CD4-positive, CD25-positive, alpha-beta regulatory T cell (primary cell): ENCODE measurements around the gene PIK3CG. TPM values are rescaled to one million over a fixed set of nuclear protein-coding genes. Genes with fewer than 3 reads are reported as not detected.
"Not testable (repeated sequence)": the region's sequence is repeated elsewhere in the genome, so short reads cannot be mapped to it uniquely, and the experiment has no call there.

Source experiments
- ATAC-seq, 2 donors: fragments of 150-1000 bp; cut with Tn5 transposase; one replicate each; pipeline ENCODE4 v1.10.0; 2021; ENCODE audit warnings: low read depth in 2 of 2, moderate number of reproducible peaks in 2 of 2, moderate library complexity in 1 of 2
- DNase-seq, 3 donors: peaks; one replicate each; pipeline versions ENCODE4 v3.0.0 to v3.0.0-alpha.2; 2012 to 2022; ENCODE audit warnings: mixed read lengths in 1 of 3
- H3K27ac ChIP-seq: one replicate; pipeline ENCODE4 v1.7.0; 2013; ENCODE audit warnings: mild to moderate bottlenecking, low read length; ENCODE audit not compliant: insufficient read depth, poor library complexity, severe bottlenecking
- H3K27me3 ChIP-seq: one replicate; pipeline ENCODE4 v1.7.0; 2013; ENCODE audit warnings: low read length; ENCODE audit not compliant: control insufficient read depth, insufficient read depth
- H3K36me3 ChIP-seq: one replicate; pipeline ENCODE4 v1.7.0; 2013; ENCODE audit warnings: mild to moderate bottlenecking, low read length, moderate library complexity; ENCODE audit not compliant: control insufficient read depth, insufficient read depth
- H3K4me1 ChIP-seq: 2 replicates; pipeline ENCODE4 v1.7.0; 2013; ENCODE audit warnings: mild to moderate bottlenecking, low read length; ENCODE audit not compliant: insufficient read depth, control insufficient read depth, poor library complexity, severe bottlenecking
- H3K4me3 ChIP-seq: one replicate; pipeline ENCODE4 v1.7.0; 2013; ENCODE audit warnings: low read depth, mild to moderate bottlenecking, low read length, moderate library complexity
- H3K9me3 ChIP-seq, 2 experiments: 1 replicate in 1 of 2; 2 replicates in 1 of 2; pipeline ENCODE4 v1.7.0; 2013; ENCODE audit warnings: low read length in 2 of 2, mild to moderate bottlenecking in 1 of 2, moderate library complexity in 1 of 2; ENCODE audit not compliant: control insufficient read depth in 2 of 2
- H3K27ac Mint-ChIP-seq, 3 donors: one replicate each; pipeline ENCODE4 v1.8.0; 2020 to 2022; ENCODE audit warnings: mild to moderate bottlenecking in 3 of 3, mixed read lengths in 3 of 3, moderate library complexity in 2 of 3
- H3K27me3 Mint-ChIP-seq: one replicate; pipeline ENCODE4 v1.8.0; 2022; ENCODE audit warnings: mild to moderate bottlenecking, mixed read lengths
- H3K36me3 Mint-ChIP-seq: one replicate; pipeline ENCODE4 v1.8.0; 2020; ENCODE audit warnings: mixed read lengths
- H3K4me1 Mint-ChIP-seq, 4 donors: one replicate each; pipeline ENCODE4 v1.8.0; 2020 to 2022; ENCODE audit warnings: mixed read lengths in 4 of 4, mild to moderate bottlenecking in 1 of 4
- H3K4me3 Mint-ChIP-seq, 4 donors: one replicate each; pipeline ENCODE4 v1.8.0; 2020 to 2022; ENCODE audit warnings: mild to moderate bottlenecking in 4 of 4, mixed read lengths in 4 of 4, moderate library complexity in 3 of 4
- H3K9me3 Mint-ChIP-seq, 7 donors: one replicate each; pipeline ENCODE4 v1.8.0; 2020 to 2022; ENCODE audit warnings: mixed read lengths in 7 of 7, mild to moderate bottlenecking in 3 of 7, moderate library complexity in 2 of 7
- polyA plus RNA-seq, 4 donors: library from polyadenylated mRNA; unstranded; fragments of 300-500 nt; fragmentation: Illumina TruSeq; gene quantifications; one replicate each; pipeline ENCODE4 v1.2.3, GENCODE V29; 2021
- total RNA-seq: library from RNA; stranded (reverse); gene quantifications from one replicate; pipeline ENCODE4 v1.2.3, GENCODE V29; 2022

Gene PIK3CG
- total and polyA plus RNA-seq, 5 donors from 2014 or later: 16.8 to 35.4 (median 20.9) TPM

DNA sequence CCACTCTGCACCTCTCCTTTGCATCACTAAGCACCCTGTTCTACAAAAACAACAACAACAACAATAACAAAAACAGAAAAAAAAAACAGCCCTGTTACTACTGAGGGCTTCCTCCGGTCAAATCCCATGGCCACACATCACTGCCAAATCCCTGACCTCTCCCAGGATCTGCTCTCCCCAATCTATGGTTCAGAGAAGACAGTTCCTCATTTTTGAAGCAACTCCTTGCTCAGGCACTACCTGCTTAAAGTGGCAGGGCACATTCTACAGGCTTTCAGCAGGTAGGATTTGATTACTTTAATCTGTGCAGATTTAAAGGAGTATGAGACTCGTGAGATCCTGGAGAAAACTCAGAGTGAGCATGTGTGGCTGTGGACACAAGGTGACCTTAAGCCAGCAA, 46.9 kb downstream of the PIK3CG start:
- Mint-ChIP-seq H3K4me3 (no peak overlapping the region), H3K27me3 (no peaks in the 10 kb centered on the region), H3K4me1 (no peaks in the 10 kb centered on the region), H3K36me3 (peaks cover 34% of the 10 kb centered on the region), H3K9me3 (peaks cover 0 to 7% (median 0%) of the 10 kb centered on the region in 7 donors), H3K27ac (peak overlapping the region in 1 of 3 donors; percentile 4)
- Histone ChIP-seq H3K36me3 (peaks cover 12% of the 10 kb centered on the region), H3K4me3 (no peak overlapping the region), H3K9me3 (no peaks in the 10 kb centered on the region), H3K4me1 (no peaks in the 10 kb centered on the region), H3K27ac (no peak overlapping the region), H3K27me3 (no peaks in the 10 kb centered on the region)
- DNase-seq (no peak), ATAC-seq (no peak)

DNA sequence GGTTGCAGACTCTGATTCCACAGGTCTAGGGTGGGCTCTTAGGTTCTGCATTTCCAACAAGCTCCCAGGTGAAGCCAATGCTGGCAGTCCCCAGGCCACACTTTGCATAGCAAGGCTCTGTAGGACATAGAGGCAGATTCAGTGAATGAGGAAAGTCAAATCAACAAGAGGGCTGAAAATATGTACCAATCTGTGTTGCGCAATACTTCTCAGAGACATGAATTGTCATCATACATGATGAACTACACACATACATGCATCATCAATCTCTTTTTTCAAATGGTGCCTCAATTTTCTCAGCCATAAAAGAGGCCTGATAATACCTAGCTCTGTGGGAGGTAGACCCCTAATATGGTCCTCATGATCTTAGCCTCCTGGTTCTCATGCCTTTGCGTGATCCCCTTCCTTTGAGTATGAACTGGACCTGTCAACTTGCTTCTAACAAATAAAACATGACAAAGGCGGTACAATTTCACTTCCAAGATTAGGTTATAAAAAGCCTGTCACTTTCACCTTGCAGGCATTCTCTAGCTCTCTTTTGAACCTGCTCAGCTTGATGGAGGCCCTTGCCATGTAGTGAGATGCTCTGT, 49.0 kb downstream of the PIK3CG start:
- H3K4me3 ChIP-seq: no peak overlapping the region

DNA sequence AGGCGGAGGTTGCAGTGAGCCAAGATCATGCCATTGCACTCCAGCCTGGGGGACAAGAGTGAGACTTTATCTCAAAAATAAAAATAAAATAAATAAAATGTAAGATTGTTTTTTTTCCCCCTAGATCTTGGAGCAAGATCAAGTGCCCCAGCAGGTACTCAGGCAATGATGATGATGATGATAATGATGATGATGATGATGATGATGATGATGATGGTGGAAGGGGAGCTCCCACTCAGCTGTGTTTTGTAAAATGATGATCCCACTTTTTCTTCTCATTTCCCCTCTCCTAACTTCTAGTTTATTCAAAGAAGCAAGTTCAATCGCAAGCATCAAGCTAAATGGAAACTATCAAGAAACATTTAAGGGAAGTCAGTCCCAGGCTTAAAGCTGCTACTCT, 50.3 kb downstream of the PIK3CG start:
- ATAC-seq: no peak
- Mint-ChIP-seq H3K4me1 (no peaks in the 10 kb centered on the region), H3K27me3 (peaks cover 5% of the 10 kb centered on the region), H3K9me3 (peaks cover 0 to 15% (median 5%) of the 10 kb centered on the region in 7 donors), H3K36me3 (peaks cover 22% of the 10 kb centered on the region), H3K4me3 (no peak overlapping the region), H3K27ac (peak overlapping the region in 1 of 3 donors; percentile 48)
- no peak for DNase-seq
- H3K4me1 ChIP-seq: no peaks in the 10 kb centered on the region
- H3K27me3 ChIP-seq: no peaks in the 10 kb centered on the region
- no peaks in the 10 kb centered on the region for H3K36me3 ChIP-seq
- no peaks in the 10 kb centered on the region for H3K9me3 ChIP-seq
- no peak overlapping the region for H3K4me3 ChIP-seq
- no peak overlapping the region for H3K27ac ChIP-seq

More for the DNA sequence above, 49.0 kb downstream of the PIK3CG start:
- no peak for DNase-seq
- Mint-ChIP-seq H3K27ac (peak overlapping the region in 1 of 3 donors; percentile 39), H3K4me1 (no peaks in the 10 kb centered on the region), H3K9me3 (peaks cover 0 to 11% (median 0%) of the 10 kb centered on the region in 7 donors), H3K4me3 (no peak overlapping the region), H3K27me3 (no peaks in the 10 kb centered on the region), H3K36me3 (peaks cover 22% of the 10 kb centered on the region)
- Histone ChIP-seq H3K9me3 (no peaks in the 10 kb centered on the region), H3K4me1 (no peaks in the 10 kb centered on the region), H3K27ac (no peak overlapping the region), H3K36me3 (no peaks in the 10 kb centered on the region), H3K27me3 (no peaks in the 10 kb centered on the region)
- no peak for ATAC-seq

DNA sequence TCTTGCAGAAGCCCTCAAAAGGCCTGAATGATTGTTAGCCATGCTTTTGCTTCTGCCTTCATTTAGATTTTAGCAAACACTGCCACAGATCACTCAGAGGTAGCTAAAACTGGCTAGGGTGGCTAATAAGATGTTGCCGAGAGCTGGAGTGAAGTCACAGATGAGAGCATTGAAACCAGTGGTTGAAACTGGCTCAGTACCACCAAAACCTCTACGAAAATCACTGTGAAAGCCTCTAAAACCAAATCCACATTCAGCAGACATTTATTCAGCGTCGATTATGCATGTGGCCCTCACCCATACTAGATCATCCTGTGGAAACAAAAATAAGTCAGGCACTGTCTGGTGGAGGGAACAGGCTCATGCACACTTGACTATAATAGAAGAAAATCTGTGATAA, 50.8 kb downstream of the PIK3CG start:
- Histone ChIP-seq H3K27me3 (no peaks in the 10 kb centered on the region), H3K36me3 (no peaks in the 10 kb centered on the region), H3K4me3 (no peak overlapping the region), H3K9me3 (no peaks in the 10 kb centered on the region), H3K27ac (no peak overlapping the region), H3K4me1 (no peaks in the 10 kb centered on the region)
- Mint-ChIP-seq H3K4me1 (no peaks in the 10 kb centered on the region), H3K9me3 (peaks cover 0 to 19% (median 5%) of the 10 kb centered on the region in 7 donors), H3K27ac (no peak overlapping the region), H3K36me3 (peaks cover 22% of the 10 kb centered on the region), H3K27me3 (peaks cover 5% of the 10 kb centered on the region), H3K4me3 (no peak overlapping the region)
- no peak for ATAC-seq
- no peak for DNase-seq

DNA sequence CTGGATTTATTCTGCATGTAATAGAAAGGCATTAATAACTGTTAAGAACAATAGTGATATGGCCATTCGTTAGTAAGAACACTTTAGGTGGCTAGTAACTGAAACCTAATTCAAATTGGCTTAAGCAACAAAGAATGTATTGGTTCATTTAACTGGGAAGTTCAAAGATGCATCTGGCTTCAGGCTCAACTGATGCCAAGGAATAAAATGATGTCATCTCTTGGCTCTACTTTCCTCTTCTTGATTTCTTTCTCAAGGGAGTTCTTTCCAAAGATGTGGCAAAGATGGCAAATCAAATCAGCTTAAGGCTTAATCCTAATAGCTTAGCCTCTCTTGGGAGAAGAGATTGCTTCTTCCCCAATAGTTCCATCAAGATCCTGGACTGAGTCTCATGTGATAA, 51.6 kb downstream of the PIK3CG start:
- no peaks in the 10 kb centered on the region for H3K4me1 Mint-ChIP-seq
- DNase-seq: no peak
- H3K36me3 Mint-ChIP-seq: peaks cover 22% of the 10 kb centered on the region
- no peaks in the 10 kb centered on the region for H3K27me3 ChIP-seq
- H3K9me3 ChIP-seq: no peaks in the 10 kb centered on the region
- H3K9me3 Mint-ChIP-seq: peaks cover 0 to 17% (median 8%) of the 10 kb centered on the region in 7 donors
- H3K36me3 ChIP-seq: no peaks in the 10 kb centered on the region
- no peak overlapping the region for H3K27ac Mint-ChIP-seq
- ATAC-seq: no peak
- no peak overlapping the region for H3K27ac ChIP-seq
- H3K4me3 Mint-ChIP-seq: peak overlapping the region in 1 of 4 donors; percentile 32
- no peaks in the 10 kb centered on the region for H3K4me1 ChIP-seq
- peaks cover 5% of the 10 kb centered on the region for H3K27me3 Mint-ChIP-seq
- no peak overlapping the region for H3K4me3 ChIP-seq

DNA sequence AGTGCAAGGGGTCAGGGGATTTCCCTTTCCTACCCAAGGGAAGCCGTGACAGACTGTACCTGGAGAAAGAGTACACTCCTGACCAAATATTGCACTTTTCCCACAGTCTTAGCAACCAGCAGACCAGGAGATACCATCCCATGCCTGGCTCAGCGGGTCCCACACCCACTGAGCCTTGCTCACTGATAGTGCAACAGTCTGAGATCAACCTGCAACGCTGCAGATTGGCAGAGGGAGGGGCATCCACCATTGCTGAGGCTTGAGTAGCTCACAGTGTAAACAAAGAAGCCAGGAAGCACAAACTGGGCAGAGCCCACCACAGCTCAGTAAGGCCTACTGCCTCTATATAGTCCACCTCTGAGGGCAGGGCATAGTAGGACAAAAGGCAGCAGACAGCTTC, 53.9 kb downstream of the PIK3CG start:
- H3K27ac Mint-ChIP-seq: no peak overlapping the region
- H3K27me3 ChIP-seq: no peaks in the 10 kb centered on the region
- H3K4me1 ChIP-seq: no peaks in the 10 kb centered on the region
- DNase-seq: no peak
- no peaks in the 10 kb centered on the region for H3K9me3 ChIP-seq
- H3K4me3 ChIP-seq: no peak overlapping the region
- H3K36me3 ChIP-seq: no peaks in the 10 kb centered on the region
- no peak overlapping the region for H3K27ac ChIP-seq
- H3K4me1 Mint-ChIP-seq: no peaks in the 10 kb centered on the region
- peaks cover 12% of the 10 kb centered on the region for H3K27me3 Mint-ChIP-seq
- H3K36me3 Mint-ChIP-seq: peaks cover 21% of the 10 kb centered on the region
- no peak for ATAC-seq
- H3K9me3 Mint-ChIP-seq: peaks cover 0 to 30% (median 8%) of the 10 kb centered on the region in 7 donors
- H3K4me3 Mint-ChIP-seq: no peak overlapping the region

DNA sequence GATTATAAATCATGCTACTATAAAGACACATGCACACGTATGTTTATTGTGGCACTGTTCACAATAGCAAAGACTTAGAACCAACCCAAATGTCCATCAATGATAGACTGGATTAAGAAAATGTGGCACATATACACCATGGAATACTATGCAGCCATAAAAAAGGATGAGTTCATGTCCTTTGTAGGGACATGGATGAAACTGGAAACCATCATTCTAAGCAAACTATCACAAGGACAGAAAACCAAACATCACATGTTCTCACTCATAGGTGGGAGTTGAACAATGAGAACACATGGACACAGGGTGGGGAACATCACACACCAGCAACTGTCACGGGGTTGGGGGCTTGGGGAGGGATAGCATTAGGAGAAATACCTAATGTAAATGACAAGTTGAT, 59.4 kb downstream of the PIK3CG start:
- peaks cover 12% of the 10 kb centered on the region for H3K27me3 Mint-ChIP-seq
- not testable (repeated sequence) for H3K36me3 ChIP-seq, H3K27ac ChIP-seq, H3K4me3 ChIP-seq, H3K27ac Mint-ChIP-seq, H3K4me1 ChIP-seq, H3K4me3 Mint-ChIP-seq, H3K27me3 ChIP-seq, DNase-seq, H3K36me3 Mint-ChIP-seq, H3K9me3 ChIP-seq, ATAC-seq, H3K4me1 Mint-ChIP-seq
- H3K9me3 Mint-ChIP-seq: peaks cover 2 to 31% (median 13%) of the 10 kb centered on the region in 7 donors

DNA sequence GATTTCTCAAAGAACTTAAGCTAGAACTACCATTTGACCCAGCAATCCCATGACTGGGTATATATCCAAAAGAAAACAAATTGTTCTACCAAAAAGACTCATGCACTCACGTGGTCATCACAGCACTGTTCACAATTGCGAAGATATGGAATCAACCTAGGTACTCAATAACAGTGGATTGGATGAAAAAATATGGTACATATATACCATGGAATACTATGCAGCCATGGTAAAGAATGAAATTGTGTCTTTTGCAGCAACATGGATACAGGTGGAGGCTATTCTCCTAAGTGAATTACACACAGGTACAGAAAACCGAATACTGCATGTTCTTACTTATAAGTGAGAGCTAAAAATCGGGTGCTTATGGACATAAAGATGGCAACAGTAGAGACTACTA, 61.8 kb downstream of the PIK3CG start:
- Mint-ChIP-seq H3K27me3 (peaks cover 6% of the 10 kb centered on the region), H3K27ac (no peak overlapping the region), H3K4me1 (no peaks in the 10 kb centered on the region), H3K9me3 (peaks cover 0 to 20% (median 3%) of the 10 kb centered on the region in 7 donors), H3K36me3 (no peaks in the 10 kb centered on the region), H3K4me3 (no peak overlapping the region)
- H3K27ac ChIP-seq: no peak overlapping the region
- H3K4me1 ChIP-seq: no peaks in the 10 kb centered on the region
- no peaks in the 10 kb centered on the region for H3K9me3 ChIP-seq
- DNase-seq (no peak), ATAC-seq (no peak)
- no peaks in the 10 kb centered on the region for H3K36me3 ChIP-seq
- H3K4me3 ChIP-seq: no peak overlapping the region
- no peaks in the 10 kb centered on the region for H3K27me3 ChIP-seq
